Choroid plexus epithelial cell (primary cell): ENCODE measurements around the gene DDOST.

ENCODE experiments used
- DNase-seq: peaks from one replicate; pipeline ENCODE4 v3.0.0-alpha.2; 2010; ENCODE audit warnings: low read depth
- H3K4me3 ChIP-seq: 2 replicates; pipeline ENCODE4 v1.5.1; 2011; ENCODE audit warnings: low read depth, mild to moderate bottlenecking, control low read depth, low read length, moderate library complexity
- CTCF ChIP-seq: conservative IDR thresholded peaks from 2 replicates; pipeline ENCODE4 v1.5.1; 2011; ENCODE audit warnings: low read depth, mild to moderate bottlenecking, control low read depth, inconsistent platforms, low read length, moderate library complexity

Gene DDOST

DNA sequence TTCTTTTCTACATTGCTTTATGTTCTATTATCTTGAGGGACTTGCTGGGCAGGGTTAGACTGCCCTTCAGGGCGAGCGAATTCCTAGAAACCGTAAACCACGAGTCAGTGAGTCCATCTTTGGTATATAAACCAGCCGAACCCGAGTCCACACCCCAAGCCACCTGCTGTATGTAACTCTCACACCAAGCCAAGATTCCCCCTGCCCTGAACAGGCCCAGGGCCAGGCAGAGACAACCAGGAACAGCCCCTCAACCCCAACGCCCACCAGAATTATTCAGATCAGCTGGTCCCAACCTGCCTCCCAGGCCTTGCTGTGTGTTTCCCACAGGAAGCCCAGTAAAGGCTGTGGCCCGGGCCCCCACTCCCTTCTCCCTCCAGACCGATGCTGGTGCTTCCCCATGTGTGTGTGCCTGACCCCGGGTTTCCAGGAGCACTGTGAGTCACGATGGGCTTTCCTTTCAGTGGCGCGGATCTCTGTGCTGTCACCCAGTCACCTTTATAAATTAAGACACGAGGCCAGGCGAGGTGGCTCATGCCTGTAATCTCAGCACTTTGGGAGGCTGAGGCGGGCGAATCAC is 39.6 kb upstream of the DDOST start:
- no peak for DNase-seq
- TF ChIP-seq CTCF, result no peak
- no peak overlapping the region for H3K4me3 ChIP-seq

- TF ChIP-seq CTCF, result no peak
- no peak overlapping the region for H3K4me3 ChIP-seq
- DNase-seq, result no peak
Observed at GRCh38 chr1:20699558-20699957, 38.4 kb upstream of the DDOST start.

DNA sequence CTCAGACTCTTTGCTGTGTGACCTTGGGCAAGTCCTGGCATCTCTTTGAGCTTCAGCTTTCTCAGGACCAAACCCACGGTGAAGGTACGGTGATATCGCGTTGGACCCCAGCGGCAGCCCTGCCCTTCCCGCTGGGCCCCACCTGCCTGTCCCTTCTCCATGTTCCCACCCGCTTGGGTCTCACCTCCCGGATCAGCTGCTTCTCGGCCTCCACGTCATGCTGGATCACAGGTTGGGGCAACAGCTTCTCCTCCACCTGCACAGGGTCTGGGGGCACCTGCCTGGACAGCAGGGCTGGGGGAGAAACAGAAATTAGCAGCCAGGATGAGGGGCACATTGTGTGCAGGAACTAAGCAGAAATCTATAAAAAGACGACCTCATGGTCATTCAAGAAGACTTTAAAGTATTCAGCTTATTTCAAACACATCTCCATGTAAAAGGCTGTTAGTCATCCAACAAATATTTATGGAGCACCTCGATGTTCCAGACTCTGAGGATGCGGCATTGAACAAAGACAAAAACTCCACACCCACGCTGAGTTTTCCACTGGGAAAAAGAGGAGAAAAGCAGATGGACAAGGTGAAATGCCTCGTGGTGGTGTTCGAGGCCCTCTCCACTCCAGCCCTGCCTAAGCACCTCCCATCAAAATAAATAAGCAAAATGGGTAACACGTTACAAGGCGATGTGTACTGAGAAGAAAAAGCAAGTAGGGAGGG is 37.2 kb upstream of the DDOST start:
- no peak overlapping the region for H3K4me3 ChIP-seq
- peak; percentile 51 for DNase-seq
- no peak for TF ChIP-seq CTCF

- DNase-seq, result no peak
- no peak overlapping the region for H3K4me3 ChIP-seq
- TF ChIP-seq CTCF, result no peak
Observed at GRCh38 chr1:20697563-20697962, 36.4 kb upstream of the DDOST start.

DNA sequence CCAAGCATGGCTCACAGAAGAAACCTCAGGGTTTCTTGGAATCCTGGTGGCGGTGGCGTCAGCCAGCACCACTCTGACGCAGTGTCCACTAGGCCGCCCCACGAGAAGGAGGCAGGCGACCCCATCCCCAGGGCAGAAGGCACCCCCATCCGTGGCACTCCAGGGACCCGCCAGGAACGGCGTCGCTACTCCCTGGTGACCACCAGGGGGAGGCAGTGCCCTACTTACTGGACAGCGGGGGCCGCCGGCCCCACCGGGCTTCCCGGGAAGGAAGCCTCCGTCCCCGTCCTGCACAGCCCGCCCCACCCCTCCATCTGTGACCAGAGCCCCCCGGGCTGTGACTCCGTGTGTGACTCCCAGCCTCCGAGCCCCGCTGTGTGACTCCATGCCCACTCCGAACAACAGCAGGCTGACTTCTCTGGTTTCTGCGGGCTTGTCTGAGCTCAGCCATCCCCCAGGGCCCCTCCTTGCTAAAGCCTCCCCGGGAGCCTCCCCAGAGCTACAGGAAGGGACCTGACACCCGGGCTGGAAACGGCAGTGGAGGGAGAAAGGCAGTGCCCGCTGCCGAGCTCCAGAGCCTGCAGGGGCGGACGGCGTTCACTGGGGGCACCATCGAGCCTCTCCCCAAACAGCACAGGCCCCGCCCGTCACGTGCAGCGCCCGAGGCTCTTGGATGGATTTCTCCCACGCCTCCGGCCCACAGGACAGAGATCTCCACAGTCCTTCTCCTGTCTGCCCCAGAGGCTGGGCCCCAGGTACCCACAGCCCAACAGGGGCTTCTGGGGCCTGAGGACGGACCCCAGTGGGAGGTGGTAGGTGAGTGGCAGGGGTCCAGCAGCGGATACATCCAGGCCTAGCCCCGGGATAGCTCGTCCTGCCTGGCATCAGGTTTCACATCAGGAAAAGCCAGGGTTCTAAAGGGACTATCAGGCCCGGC is 35.5 kb upstream of the DDOST start:
- DNase-seq, result peak; percentile 92
- H3K4me3 ChIP-seq, result peak overlapping the region; percentile 66
- peak; percentile 85 for TF ChIP-seq CTCF

DNA sequence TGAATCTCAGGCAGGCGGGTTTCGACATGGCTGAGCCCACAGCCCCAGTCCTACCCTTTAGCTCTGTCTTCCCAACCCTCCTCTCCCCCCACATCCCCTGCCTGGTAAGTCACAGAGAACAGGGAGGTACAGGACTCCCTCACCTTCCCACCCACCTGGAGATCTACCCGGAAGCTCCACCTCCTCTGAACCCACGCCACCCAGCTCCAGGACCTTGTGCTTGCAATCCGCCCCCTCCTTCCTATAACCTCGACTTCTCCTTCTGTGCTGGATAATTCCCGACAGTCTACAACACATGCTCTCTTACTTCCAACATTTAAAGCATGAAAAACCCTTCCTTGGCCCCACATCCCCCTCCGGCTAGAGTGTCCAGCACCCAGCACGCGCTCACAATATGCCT is 34.3 kb upstream of the DDOST start:
- H3K4me3 ChIP-seq, result no peak overlapping the region
- DNase-seq, result no peak
- TF ChIP-seq CTCF, result no peak
